ENCODE measurements around the gene INPP5D. TPM values are rescaled to one million over a fixed set of nuclear protein-coding genes. Genes with fewer than 3 reads are reported as not detected.

The INPP5D gene
- total RNA-seq, 3 donors from 2014 or later, result 18.4 to 20.3 (median 20.0) TPM

- Histone ChIP-seq H3K27me3 (no peaks in the 10 kb centered on the region), H3K4me1 (no peaks in the 10 kb centered on the region), H3K9me3 (no peaks in the 10 kb centered on the region), H3K4me3 (no peak overlapping the region), H3K27ac (no peak overlapping the region), H3K36me3 (no peaks in the 10 kb centered on the region)
- intact Hi-C loops (cut with DNase I; ENCODE audit: low total_unique reads), result no loop called here
- TF ChIP-seq, protein P1, sequence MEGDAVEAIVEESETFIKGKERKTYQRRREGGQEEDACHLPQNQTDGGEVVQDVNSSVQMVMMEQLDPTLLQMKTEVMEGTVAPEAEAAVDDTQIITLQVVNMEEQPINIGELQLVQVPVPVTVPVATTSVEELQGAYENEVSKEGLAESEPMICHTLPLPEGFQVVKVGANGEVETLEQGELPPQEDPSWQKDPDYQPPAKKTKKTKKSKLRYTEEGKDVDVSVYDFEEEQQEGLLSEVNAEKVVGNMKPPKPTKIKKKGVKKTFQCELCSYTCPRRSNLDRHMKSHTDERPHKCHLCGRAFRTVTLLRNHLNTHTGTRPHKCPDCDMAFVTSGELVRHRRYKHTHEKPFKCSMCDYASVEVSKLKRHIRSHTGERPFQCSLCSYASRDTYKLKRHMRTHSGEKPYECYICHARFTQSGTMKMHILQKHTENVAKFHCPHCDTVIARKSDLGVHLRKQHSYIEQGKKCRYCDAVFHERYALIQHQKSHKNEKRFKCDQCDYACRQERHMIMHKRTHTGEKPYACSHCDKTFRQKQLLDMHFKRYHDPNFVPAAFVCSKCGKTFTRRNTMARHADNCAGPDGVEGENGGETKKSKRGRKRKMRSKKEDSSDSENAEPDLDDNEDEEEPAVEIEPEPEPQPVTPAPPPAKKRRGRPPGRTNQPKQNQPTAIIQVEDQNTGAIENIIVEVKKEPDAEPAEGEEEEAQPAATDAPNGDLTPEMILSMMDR (IDR thresholded peaks at IDR 0.05), result no peak
- no peak for TF ChIP-seq POLR2AphosphoS5 (IDR thresholded peaks at IDR 0.05)
- TF ChIP-seq POLR2A (IDR thresholded peaks at IDR 0.05), result no peak
- DNase-seq (ENCODE audit: low spot score in 2 of 2), result no peak
Measured at GRCh38 chr2:233168445-233168844, 108.3 kb downstream of the INPP5D start.

GRCh38 chr2:233168919-233169318 lies 108.8 kb downstream of the INPP5D start:
- H3K36me3 ChIP-seq, result no peaks in the 10 kb centered on the region
- H3K4me1 ChIP-seq, result no peaks in the 10 kb centered on the region
- intact Hi-C loops (cut with DNase I; ENCODE audit: low total_unique reads), result no loop called here
- H3K4me3 ChIP-seq, result no peak overlapping the region
- H3K27ac ChIP-seq, result no peak overlapping the region
- H3K27me3 ChIP-seq, result no peaks in the 10 kb centered on the region
- H3K9me3 ChIP-seq, result no peaks in the 10 kb centered on the region
- TF ChIP-seq POLR2A (IDR thresholded peaks at IDR 0.05) (no peak), POLR2AphosphoS5 (IDR thresholded peaks at IDR 0.05) (no peak)
- TF ChIP-seq, protein P1 (IDR thresholded peaks at IDR 0.05), result no peak
- no peak for DNase-seq (ENCODE audit: low spot score in 2 of 2)

GRCh38 chr2:233171344-233171743 lies 111.2 kb downstream of the INPP5D start:
- Histone ChIP-seq H3K4me1 (no peaks in the 10 kb centered on the region), H3K36me3 (no peaks in the 10 kb centered on the region), H3K4me3 (no peak overlapping the region), H3K27me3 (no peaks in the 10 kb centered on the region), H3K27ac (no peak overlapping the region), H3K9me3 (no peaks in the 10 kb centered on the region)
- TF ChIP-seq POLR2AphosphoS5 (IDR thresholded peaks at IDR 0.05) (no peak), POLR2A (IDR thresholded peaks at IDR 0.05) (no peak)
- TF ChIP-seq, protein P1 (IDR thresholded peaks at IDR 0.05), result no peak
- DNase-seq (ENCODE audit: low spot score in 2 of 2), result no peak
- intact Hi-C loops (cut with DNase I; ENCODE audit: low total_unique reads), result no loop called here

GRCh38 chr2:233173115-233173514 lies 113.0 kb downstream of the INPP5D start:
- intact Hi-C loops (cut with DNase I; ENCODE audit: low total_unique reads), result no loop called here
- H3K4me3 ChIP-seq, result no peak overlapping the region
- no peaks in the 10 kb centered on the region for H3K36me3 ChIP-seq
- H3K4me1 ChIP-seq, result no peaks in the 10 kb centered on the region
- no peaks in the 10 kb centered on the region for H3K27me3 ChIP-seq
- H3K9me3 ChIP-seq, result no peaks in the 10 kb centered on the region
- TF ChIP-seq POLR2A (IDR thresholded peaks at IDR 0.05), result no peak
- TF ChIP-seq POLR2AphosphoS5 (IDR thresholded peaks at IDR 0.05), result no peak
- TF ChIP-seq, protein P1 (IDR thresholded peaks at IDR 0.05), result no peak
- no peak for DNase-seq (ENCODE audit: low spot score in 2 of 2)
- no peak overlapping the region for H3K27ac ChIP-seq

- no peak for DNase-seq (ENCODE audit: low spot score in 2 of 2)
- intact Hi-C loops (cut with DNase I; ENCODE audit: low total_unique reads), result no loop called here
- H3K36me3 ChIP-seq, result no peaks in the 10 kb centered on the region
- no peaks in the 10 kb centered on the region for H3K4me1 ChIP-seq
- no peaks in the 10 kb centered on the region for H3K9me3 ChIP-seq
- H3K4me3 ChIP-seq, result no peak overlapping the region
- no peak overlapping the region for H3K27ac ChIP-seq
- TF ChIP-seq POLR2AphosphoS5 (IDR thresholded peaks at IDR 0.05), result no peak
- no peaks in the 10 kb centered on the region for H3K27me3 ChIP-seq
Measured at GRCh38 chr2:233174137-233174536, 114.0 kb downstream of the INPP5D start.
